Heart left ventricle (tissue), 16 donors: ENCODE data around the gene TMEM35A. TPM values are rescaled to one million over a fixed set of nuclear protein-coding genes. Genes with fewer than 3 reads are reported as not detected.
A peak's percentile ranks its signal among the peaks of the same experiment; 100 is the strongest.

Experiments used
- ATAC-seq, 4 donors: fragments of 200-7000 bp; cut with Tn5 transposase; one replicate each; pipeline ENCODE4 v1.9.1; 2020 to 2022; ENCODE audit warnings: moderate library complexity in 4 of 4, mild to moderate bottlenecking in 3 of 4, moderate number of reproducible peaks in 1 of 4
- DNase-seq, 5 donors: peaks; one replicate each; pipeline ENCODE4 v3.0.0-alpha.2; 2020
- H3K27ac ChIP-seq, 12 donors: fragments of 200-600 bp; sonication (generic) in 4 of 12; one replicate each; pipeline versions ENCODE4 v1.5.0 to v1.8.0; 2016 to 2022; ENCODE audit warnings: mild to moderate bottlenecking in 2 of 12
- H3K27me3 ChIP-seq, 9 donors: fragments of 200-600 bp; sonication (generic) in 2 of 9; one replicate each; pipeline versions ENCODE4 v1.5.1 to v1.8.0; 2016 to 2022; ENCODE audit warnings: mild to moderate bottlenecking in 3 of 9
- H3K36me3 ChIP-seq, 9 donors: fragments of 200-600 bp; sonication (generic) in 2 of 9; one replicate each; pipeline versions ENCODE4 v1.5.0 to v1.8.0; 2018 to 2022; ENCODE audit warnings: mild to moderate bottlenecking in 2 of 9
- H3K4me1 ChIP-seq, 12 donors: fragments of 200-600 bp; sonication (generic) in 4 of 12; one replicate each; pipeline versions ENCODE4 v1.5.0 to v1.8.0; 2016 to 2022; ENCODE audit warnings: mild to moderate bottlenecking in 3 of 12
- H3K4me3 ChIP-seq, 12 donors: fragments of 200-600 bp; sonication (generic) in 4 of 12; one replicate each; pipeline versions ENCODE4 v1.5.0 to v1.8.0; 2017 to 2022; ENCODE audit warnings: mild to moderate bottlenecking in 9 of 12, moderate library complexity in 4 of 12
- H3K9me3 ChIP-seq, 12 donors: fragments of 200-600 bp; sonication (generic) in 4 of 12; one replicate each; pipeline versions ENCODE4 v1.5.0 to v1.8.0; 2016 to 2022; ENCODE audit warnings: mild to moderate bottlenecking in 1 of 12
- POLR2A ChIP-seq, 2 donors: fragments of 450-650 bp; IDR thresholded peaks; one replicate each; pipeline ENCODE4 v1.6.1; 2017; ENCODE audit warnings: antibody characterized with exemption in 2 of 2, mild to moderate bottlenecking in 2 of 2, moderate library complexity in 2 of 2
- WGBS, 4 donors: extraction: QIAGEN DNeasy Blood & Tissue Kit in 2 of 4; methylation state at CpG; one replicate each; pipeline versions ENCODE4 v1.1.5 to v1.1.7; 2013 to 2018; 5-methylcytosine and 5-hydroxymethylcytosine counted together
- intact Hi-C, 10 donors: fragments of 100-400 bp; cut with DNase I; formaldehyde crosslinking; loops; one replicate each; pipeline versions ENCODE4 v1.11.1 to v1.14.2; 2022
- polyA plus RNA-seq, 2 donors: library from polyadenylated mRNA; stranded (reverse); fragments of 200-250 nt; gene quantifications; one replicate each; pipeline ENCODE4 v1.2.3, GENCODE V29; 2013
- total RNA-seq, 9 donors: library from RNA; depleted of rRNA in 2 of 9; stranded (reverse); fragments of >200 nt in 2 of 9; fragmentation: NEBNext Ultra II Directional in 3 of 9; extraction: Animal tissue kit (Norgen Biotek cat#: 25700) in 3 of 9; gene quantifications; one replicate each; pipeline versions ENCODE4 v1.1.0 to v1.2.4, GENCODE V29; 2016 to 2023
- TF ChIP-seq, protein P1 (sequence below), 12 donors: fragments of 200-600 bp; sonication (generic) in 4 of 12; IDR thresholded peaks; one replicate each; pipeline versions ENCODE4 v1.5.0 to v1.8.0; 2018 to 2022; ENCODE audit warnings: antibody characterized with exemption in 12 of 12, mild to moderate bottlenecking in 5 of 12
- donor health status: ischemic (EF 13 %, LVEDD 7.1; RV severe dilation, severe dysfunction).
- donor health status: healthy with polysubstance abuse.
- donor health status: DM: no; HTN: yes; CAD: no.
- donor health status: DM: no; HTN: no; CAD: no.
- donor health status: ischemic (EF 25% LVEDD 6.9; RV normal size, moderate dysfunction).
- donor health status: ischemic (EF 25% LVEDD 5.7; RV mildly dilated, moderate dysfunction).
- donor health status: healthy.
- donor health status: DM: yes; HTN: yes; CAD: no.
- donor health status: ischemic (EF 35%, LVEDD 5.7; RV mildly dilated, moderate dysfunction).
- donor health status: nonischemic (EF 11% LVEDD 7.7; RV severe dilation, severe dysfunction).
- donor health status: DM: yes; HTN: yes; CAD: no.
- donor health status: PGD.
- donor health status: ischemic (EF 29% LVEDD 5.4; RV normal size, mild dysfunction).
- donor health status: nonischemic (EF 23%, LVEDD 6.1; RV moderate dilation, normal function).

The TMEM35A gene
- total and polyA plus RNA-seq, 11 donors = 0.04 to 1.1 (median 0.14) TPM; not detected in 5

DNA sequence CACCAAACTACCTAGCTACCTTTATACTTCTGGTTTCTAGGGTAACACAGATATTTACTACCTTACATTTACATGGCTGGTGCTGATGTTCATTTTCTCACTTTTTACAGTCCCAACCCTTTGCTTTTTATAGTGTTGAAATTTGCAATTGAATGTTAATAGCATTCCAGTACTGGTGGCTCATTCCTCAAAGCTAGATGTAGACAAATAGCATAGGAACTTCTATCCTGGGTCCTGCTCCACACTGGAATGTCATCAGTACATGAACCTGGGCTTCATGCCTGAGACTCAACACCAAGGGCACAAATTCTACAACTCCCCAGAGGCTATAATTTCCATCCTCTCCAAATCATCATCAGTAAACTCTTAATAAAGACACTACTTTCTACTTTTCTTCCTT lies 16.5 kb upstream of the TMEM35A start:
- intact Hi-C loops = no loop called here

DNA sequence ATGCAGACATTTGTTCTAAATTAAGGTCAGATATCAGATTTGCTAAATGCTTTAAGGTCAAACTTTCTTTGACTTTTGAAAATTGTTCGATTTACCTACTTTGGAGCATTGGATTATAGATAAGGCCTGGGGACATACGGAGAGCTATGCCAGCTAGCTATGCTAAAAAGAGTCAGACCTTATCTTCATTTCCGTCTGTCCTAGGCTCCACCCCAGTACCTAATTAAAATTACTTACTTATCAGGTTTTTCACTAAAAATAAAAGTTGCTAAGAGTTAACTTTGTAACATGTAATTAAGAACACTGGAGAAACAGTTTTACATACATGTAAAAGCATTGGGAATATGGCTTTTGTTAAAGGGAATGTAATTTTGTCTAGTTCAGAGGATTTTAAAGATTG lies 7.1 kb upstream of the TMEM35A start:
- WGBS, 4 donors = 39 to 49% (median 43%) methylated on average over 3 of the region's 3 CpGs

More for the DNA sequence above, 16.5 kb upstream of the TMEM35A start:
- Histone ChIP-seq H3K36me3 (no peaks in the 10 kb centered on the region), H3K27ac (no peak overlapping the region), H3K9me3 (no peaks in the 10 kb centered on the region), H3K4me3 (no peak overlapping the region), H3K27me3 (peaks cover 0 to 8% (median 0%) of the 10 kb centered on the region in 9 donors), H3K4me1 (no peaks in the 10 kb centered on the region)
- ATAC-seq (no peak), DNase-seq (no peak)
- TF ChIP-seq, protein P1, sequence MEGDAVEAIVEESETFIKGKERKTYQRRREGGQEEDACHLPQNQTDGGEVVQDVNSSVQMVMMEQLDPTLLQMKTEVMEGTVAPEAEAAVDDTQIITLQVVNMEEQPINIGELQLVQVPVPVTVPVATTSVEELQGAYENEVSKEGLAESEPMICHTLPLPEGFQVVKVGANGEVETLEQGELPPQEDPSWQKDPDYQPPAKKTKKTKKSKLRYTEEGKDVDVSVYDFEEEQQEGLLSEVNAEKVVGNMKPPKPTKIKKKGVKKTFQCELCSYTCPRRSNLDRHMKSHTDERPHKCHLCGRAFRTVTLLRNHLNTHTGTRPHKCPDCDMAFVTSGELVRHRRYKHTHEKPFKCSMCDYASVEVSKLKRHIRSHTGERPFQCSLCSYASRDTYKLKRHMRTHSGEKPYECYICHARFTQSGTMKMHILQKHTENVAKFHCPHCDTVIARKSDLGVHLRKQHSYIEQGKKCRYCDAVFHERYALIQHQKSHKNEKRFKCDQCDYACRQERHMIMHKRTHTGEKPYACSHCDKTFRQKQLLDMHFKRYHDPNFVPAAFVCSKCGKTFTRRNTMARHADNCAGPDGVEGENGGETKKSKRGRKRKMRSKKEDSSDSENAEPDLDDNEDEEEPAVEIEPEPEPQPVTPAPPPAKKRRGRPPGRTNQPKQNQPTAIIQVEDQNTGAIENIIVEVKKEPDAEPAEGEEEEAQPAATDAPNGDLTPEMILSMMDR (IDR thresholded peaks at IDR 0.05) = no peak
- TF ChIP-seq POLR2A (IDR thresholded peaks at IDR 0.05) = no peak

DNA sequence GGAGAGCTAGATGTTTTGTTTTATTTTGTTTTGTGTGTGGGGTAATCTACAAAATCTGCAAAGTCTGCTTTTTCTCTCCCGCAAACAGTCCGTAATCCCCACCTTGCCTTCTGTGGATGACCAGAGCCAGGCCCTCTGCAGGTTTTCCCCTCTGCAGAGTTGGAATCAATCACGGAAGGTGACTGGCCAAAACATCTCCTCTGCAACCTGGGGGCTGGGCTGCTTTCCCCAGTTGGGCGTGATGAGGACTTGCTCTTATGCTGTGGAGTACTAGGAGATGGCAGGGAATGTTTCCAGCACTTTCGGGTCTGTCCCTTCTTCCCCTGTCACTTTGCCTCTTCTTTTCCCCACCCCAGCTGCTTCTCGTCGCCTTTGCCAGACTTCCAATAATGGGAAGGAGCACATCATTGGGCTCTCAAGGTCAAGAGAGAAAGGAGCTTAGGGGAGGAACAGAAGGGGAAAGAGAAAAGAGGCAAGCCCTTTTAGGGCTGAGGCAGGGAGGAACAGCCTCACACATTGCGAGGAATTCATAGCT lies 1.1 kb downstream of the TMEM35A start:
- Histone ChIP-seq H3K4me3 (peak overlapping the region in 5 of 12 donors; percentile 32 to 51 (median 44)), H3K27ac (peak overlapping the region in 1 of 12 donors; percentile 62), H3K9me3 (no peaks in the 10 kb centered on the region), H3K4me1 (no peaks in the 10 kb centered on the region), H3K36me3 (no peaks in the 10 kb centered on the region), H3K27me3 (peaks cover 0 to 35% (median 0%) of the 10 kb centered on the region in 9 donors)
- no peak for ATAC-seq
- DNase-seq = no peak
- TF ChIP-seq, protein P1 (IDR thresholded peaks at IDR 0.05) = no peak
- no peak for TF ChIP-seq POLR2A (IDR thresholded peaks at IDR 0.05)
- intact Hi-C loops = no loop called here
- 45 to 57% (median 51%) methylated on average over 8 of the region's 8 CpGs for WGBS, 4 donors

More for the DNA sequence above, 7.1 kb upstream of the TMEM35A start:
- Histone ChIP-seq H3K36me3 (no peaks in the 10 kb centered on the region), H3K27ac (no peak overlapping the region), H3K27me3 (peaks cover 0 to under 1% (median 0%) of the 10 kb centered on the region in 9 donors), H3K4me3 (no peak overlapping the region), H3K9me3 (no peaks in the 10 kb centered on the region), H3K4me1 (no peaks in the 10 kb centered on the region)
- ATAC-seq (no peak), DNase-seq (no peak)
- intact Hi-C loops = no loop called here
- TF ChIP-seq POLR2A (IDR thresholded peaks at IDR 0.05) = no peak
- TF ChIP-seq, protein P1 (IDR thresholded peaks at IDR 0.05) = no peak

DNA sequence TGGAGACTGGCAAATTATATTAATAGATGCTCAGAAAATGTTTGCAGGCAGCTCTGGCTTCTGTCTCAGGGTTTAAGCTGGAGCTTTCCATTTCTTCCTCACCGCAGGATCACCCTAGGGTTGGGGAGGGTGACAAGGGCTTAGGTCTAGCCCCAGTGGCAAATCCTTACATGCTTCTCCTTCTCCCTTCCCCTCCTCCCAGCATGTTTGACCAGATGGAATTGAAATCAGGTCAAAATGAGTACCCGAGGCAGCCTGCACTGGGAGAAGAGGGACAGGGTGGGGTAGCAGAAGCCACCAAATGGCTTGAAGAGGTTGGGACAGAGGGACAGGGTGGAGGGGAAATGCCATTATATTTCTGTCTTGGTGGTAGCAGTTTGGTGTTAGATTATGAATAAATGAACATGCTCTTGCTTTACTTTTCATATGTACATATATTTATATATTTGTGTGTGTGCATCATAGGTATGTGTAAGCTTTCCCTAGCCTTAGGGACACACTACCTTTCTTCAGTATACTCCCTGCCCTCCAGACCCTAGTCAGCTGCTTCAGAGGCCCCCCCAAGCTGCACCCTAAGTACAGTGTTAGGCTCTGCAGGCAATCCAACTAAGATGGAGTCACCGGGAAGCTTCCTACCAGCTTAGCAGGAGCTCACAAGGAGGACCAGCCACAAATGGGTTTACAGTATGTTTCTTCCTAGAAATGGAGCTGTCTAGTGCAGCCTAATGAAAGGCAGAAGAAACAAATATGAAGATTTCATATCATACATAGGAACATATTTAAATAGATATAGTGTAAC lies 1.8 kb downstream of the TMEM35A start:
- intact Hi-C loops = no loop called here
- Histone ChIP-seq H3K4me3 (peak overlapping the region in 1 of 12 donors; percentile 51), H3K27ac (no peak overlapping the region), H3K9me3 (no peaks in the 10 kb centered on the region), H3K4me1 (no peaks in the 10 kb centered on the region), H3K36me3 (no peaks in the 10 kb centered on the region), H3K27me3 (peaks cover 0 to 37% (median 0%) of the 10 kb centered on the region in 9 donors)
- no peak for DNase-seq
- no peak for TF ChIP-seq POLR2A (IDR thresholded peaks at IDR 0.05)
- TF ChIP-seq, protein P1 (IDR thresholded peaks at IDR 0.05) = no peak
- WGBS, 4 donors = 60 to 76% (median 70%) methylated on average over 3 of the region's 3 CpGs
- no peak for ATAC-seq
